Endothelial cell of umbilical vein (primary cell): ENCODE measurements around the gene SSR4. TPM values are rescaled to one million over a fixed set of nuclear protein-coding genes. Genes with fewer than 3 reads are reported as not detected.

Source experiments
- BruUV-seq: library from RNA; stranded (reverse); fragments of 400-500 nt; replicated peaks from 2 replicates; lab custom pipeline; 2021; lab: Mats Ljungman, UMichigan
- CTCF ChIA-PET: fragments of 300-600, 350-600 bp; sonication (Branson Sonifier 250); formaldehyde crosslinking; loops from one replicate; lab custom pipeline; 2021; ENCODE audit warnings: antibody characterized with exemption, inconsistent platforms; lab: Charles Lee
- POLR2A ChIA-PET: fragments of 300-600, 350-600 bp; sonication (Branson Sonifier 250); formaldehyde crosslinking; loops from one replicate; lab custom pipeline; 2021; ENCODE audit warnings: antibody characterized with exemption, inconsistent platforms; lab: Charles Lee
- DNase-seq: peaks from one replicate; pipeline ENCODE4 v3.0.0-alpha.2; 2011; ENCODE audit warnings: low read depth, low spot score
- FAIRE-seq: peaks from 2 replicates; lab custom pipeline; 2011; peaks lifted over from hg19 to GRCh38; lab: Jason Lieb, UNC
- H2AFZ ChIP-seq: 2 replicates; pipeline ENCODE4 v1.6.0; 2012; ENCODE audit warnings: low read depth, low read length, control low read depth, inconsistent platforms
- H3K27ac ChIP-seq: 2 replicates; pipeline ENCODE4 v1.5.1; 2011; ENCODE audit warnings: low read depth, mild to moderate bottlenecking, control low read depth, low read length, moderate library complexity; ENCODE audit not compliant: insufficient read depth
- H3K27me3 ChIP-seq, 2 experiments: 2 replicates each; pipeline versions ENCODE4 v1.6.0 to v1.6.1; 2011; ENCODE audit warnings: low read length in 2 of 2, mixed read lengths in 1 of 2; ENCODE audit not compliant: control insufficient read depth in 2 of 2, insufficient read depth in 2 of 2
- H3K36me3 ChIP-seq, 2 experiments: 2 replicates in 1 of 2; 3 replicates in 1 of 2; pipeline ENCODE4 v1.5.1; 2011; ENCODE audit warnings: low read length in 2 of 2, mild to moderate bottlenecking in 1 of 2, moderate library complexity in 1 of 2; ENCODE audit not compliant: control insufficient read depth in 2 of 2, insufficient read depth in 2 of 2; ENCODE audit errors: extremely low read depth in 1 of 2
- H3K4me1 ChIP-seq: 3 replicates; pipeline ENCODE4 v1.5.1; 2011; ENCODE audit warnings: mild to moderate bottlenecking, low read length; ENCODE audit not compliant: control insufficient read depth, insufficient read depth; ENCODE audit errors: extremely low read depth
- H3K4me2 ChIP-seq: 2 replicates; pipeline ENCODE4 v1.6.1; 2011; ENCODE audit warnings: low read length, control low read depth, mixed read lengths; ENCODE audit not compliant: insufficient read depth
- H3K4me3 ChIP-seq, 3 experiments: fragments of 200-600 bp in 1 of 3; sonication (generic), shearing (Covaris generic) in 1 of 3; replicated peaks in 1 of 3; 2 replicates each; pipeline ENCODE4 v1.5.1; 2011 to 2016; ENCODE audit warnings: control low read depth in 3 of 3, low read length in 3 of 3, mild to moderate bottlenecking in 2 of 3, inconsistent platforms in 1 of 3, low read depth in 1 of 3, moderate library complexity in 1 of 3; ENCODE audit not compliant: insufficient read depth in 1 of 3
- H3K79me2 ChIP-seq: 2 replicates; pipeline ENCODE4 v1.6.0; 2012; ENCODE audit warnings: low read length, inconsistent platforms; ENCODE audit not compliant: control insufficient read depth, insufficient read depth
- H3K9ac ChIP-seq: replicated peaks from 2 replicates; pipeline ENCODE3; 2011; ENCODE audit warnings: low read length, control low read depth; ENCODE audit not compliant: insufficient read depth; ENCODE audit errors: extremely low read depth
- H3K9me1 ChIP-seq: replicated peaks from 3 replicates; pipeline ENCODE4 v1.6.0; 2011; ENCODE audit warnings: mild to moderate bottlenecking, low read length; ENCODE audit not compliant: control insufficient read depth, insufficient read depth; ENCODE audit errors: extremely low read depth
- H3K9me3 ChIP-seq: replicated peaks from 2 replicates; pipeline ENCODE4 v1.5.1; 2012; ENCODE audit warnings: low read length, inconsistent platforms; ENCODE audit not compliant: control insufficient read depth, insufficient read depth
- H4K20me1 ChIP-seq: replicated peaks from 2 replicates; pipeline ENCODE3; 2011; ENCODE audit warnings: mild to moderate bottlenecking, low read length; ENCODE audit not compliant: control insufficient read depth, insufficient read depth; ENCODE audit errors: extremely low read depth
- EZH2 ChIP-seq: IDR thresholded peaks from 2 replicates; pipeline ENCODE4 v1.6.1; 2012; ENCODE audit warnings: borderline replicate concordance, low read depth, mild to moderate bottlenecking, moderate library complexity, low read length, inconsistent platforms; ENCODE audit not compliant: severe bottlenecking
- FOS ChIP-seq: IDR thresholded peaks from 2 replicates; pipeline ENCODE4 v1.6.1; 2011; ENCODE audit warnings: mild to moderate bottlenecking, low read length, moderate library complexity, borderline replicate concordance; ENCODE audit not compliant: insufficient read depth
- GATA2 ChIP-seq: IDR thresholded peaks from 2 replicates; pipeline ENCODE4 v1.7.0; 2011; ENCODE audit warnings: low read depth, mild to moderate bottlenecking, moderate library complexity, mixed read lengths, low read length; ENCODE audit not compliant: insufficient read length, insufficient read depth
- JUN ChIP-seq: IDR thresholded peaks from 2 replicates; pipeline ENCODE4 v1.6.1; 2011; ENCODE audit warnings: borderline replicate concordance, low read depth; ENCODE audit not compliant: insufficient read length, insufficient read depth
- MYC ChIP-seq: IDR thresholded peaks from one replicate; pipeline ENCODE4 v1.6.1; 2011; ENCODE audit warnings: mild to moderate bottlenecking, low read depth, low read length
- POLR2A ChIP-seq: IDR thresholded peaks from 2 replicates; pipeline ENCODE4 v1.6.1; 2012; ENCODE audit warnings: low read depth, mild to moderate bottlenecking, control low read depth, low read length
- POLR2AphosphoS5 ChIP-seq: IDR thresholded peaks from 2 replicates; pipeline ENCODE4 v1.6.1; 2012; ENCODE audit warnings: low read depth, mild to moderate bottlenecking, control low read depth, low read length, moderate library complexity; ENCODE audit not compliant: insufficient read depth
- dilution Hi-C: fragments of 300-500 bp; cut with MboI; formaldehyde crosslinking; loops from one replicate; pipeline ENCODE4 v1.15.0; 2019; ENCODE audit warnings: low sequenced_read_pairs; ENCODE audit not compliant: extremely low pct_ligation_motif_present
- intact Hi-C: fragments of 100-400 bp; cut with micrococcal nuclease; formaldehyde crosslinking; loops from one replicate; pipeline ENCODE4 v1.10.0; 2022
- polyA plus RNA-seq, 4 experiments: library from polyadenylated mRNA; depleted of rRNA in 3 of 4; stranded (reverse) in 3 of 4; unstranded in 1 of 4; fragments of >200 nt; gene quantifications; 2 replicates each; pipeline versions ENCODE4 v1.2.1 to v1.2.3, GENCODE V29; 2011 to 2012; ENCODE audit warnings: missing spikeins in 1 of 4
- total RNA-seq: library from RNA; stranded (reverse); gene quantifications from 2 replicates; pipeline ENCODE4 v1.2.3, GENCODE V29; 2021
- TF ChIP-seq, protein P1 (sequence below): IDR thresholded peaks from 2 replicates; pipeline ENCODE4 v1.6.1; 2011; ENCODE audit not compliant: insufficient read depth, insufficient read length
- TF ChIP-seq, protein P2 (sequence below), 2 donors: IDR thresholded peaks; 1 replicate in 1 of 2; 2 replicates in 1 of 2; pipeline ENCODE4 v1.5.1; 2011; ENCODE audit warnings: low read length in 2 of 2, mild to moderate bottlenecking in 2 of 2, moderate library complexity in 2 of 2, control low read depth in 1 of 2, inconsistent platforms in 1 of 2, low read depth in 1 of 2; ENCODE audit not compliant: insufficient read depth in 1 of 2; ENCODE audit errors: extremely low read depth in 1 of 2

SSR4 gene
- total and polyA plus RNA-seq, 2 donors (not counting 3 experiments of a cell fraction or from before 2014, with no cell fraction given) = 235 to 732 TPM

DNA sequence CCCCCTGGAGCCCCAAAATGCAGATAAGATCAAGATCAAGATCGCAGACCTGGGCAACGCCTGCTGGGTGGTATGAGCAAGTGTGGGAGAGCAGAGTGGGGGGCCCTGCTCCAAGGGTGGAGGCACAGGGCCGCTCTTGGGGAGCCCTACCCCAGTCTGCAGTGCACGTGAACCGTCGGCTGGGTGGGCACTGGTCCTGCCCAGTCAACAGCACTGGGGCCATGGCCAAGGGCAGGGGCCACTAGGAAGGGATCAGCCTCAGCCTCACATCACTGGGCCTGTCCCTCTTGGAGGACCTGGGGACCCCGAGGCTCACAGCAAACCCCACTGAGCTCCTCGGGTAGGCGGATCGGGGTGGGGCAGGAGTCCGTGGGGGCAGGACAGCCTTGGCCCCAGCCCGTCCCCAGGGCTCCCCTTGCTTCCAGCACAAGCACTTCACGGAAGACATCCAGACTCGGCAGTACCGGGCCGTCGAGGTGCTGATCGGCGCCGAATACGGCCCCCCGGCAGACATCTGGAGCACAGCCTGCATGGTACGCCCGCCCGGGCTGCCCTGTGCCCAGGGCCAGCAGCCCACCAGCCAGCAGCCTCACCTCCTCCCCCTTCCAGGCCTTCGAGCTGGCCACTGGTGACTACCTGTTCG is 10.0 kb upstream of the SSR4 start:
- ChIA-PET CTCF (no interaction called here), POLR2A (no interaction called here)
- Histone ChIP-seq H3K27ac (no peak overlapping the region), H4K20me1 (no peaks in the 10 kb centered on the region), H3K27me3 (no peaks in the 10 kb centered on the region), H2AFZ (no peak overlapping the region), H3K9me3 (no peaks in the 10 kb centered on the region), H3K4me3 (no peak overlapping the region), H3K4me2 (no peak overlapping the region), H3K4me1 (no peaks in the 10 kb centered on the region), H3K36me3 (peaks cover 0 to 14% of the 10 kb centered on the region in 2 experiments), H3K9ac (no peak overlapping the region), H3K9me1 (no peaks in the 10 kb centered on the region), H3K79me2 (no peaks in the 10 kb centered on the region)
- TF ChIP-seq POLR2A = no peak
- no peak for TF ChIP-seq JUN
- no peak for TF ChIP-seq MYC
- TF ChIP-seq GATA2 = no peak
- TF ChIP-seq, protein P1, sequence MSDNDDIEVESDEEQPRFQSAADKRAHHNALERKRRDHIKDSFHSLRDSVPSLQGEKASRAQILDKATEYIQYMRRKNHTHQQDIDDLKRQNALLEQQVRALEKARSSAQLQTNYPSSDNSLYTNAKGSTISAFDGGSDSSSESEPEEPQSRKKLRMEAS = no peak
- TF ChIP-seq, protein P2, sequence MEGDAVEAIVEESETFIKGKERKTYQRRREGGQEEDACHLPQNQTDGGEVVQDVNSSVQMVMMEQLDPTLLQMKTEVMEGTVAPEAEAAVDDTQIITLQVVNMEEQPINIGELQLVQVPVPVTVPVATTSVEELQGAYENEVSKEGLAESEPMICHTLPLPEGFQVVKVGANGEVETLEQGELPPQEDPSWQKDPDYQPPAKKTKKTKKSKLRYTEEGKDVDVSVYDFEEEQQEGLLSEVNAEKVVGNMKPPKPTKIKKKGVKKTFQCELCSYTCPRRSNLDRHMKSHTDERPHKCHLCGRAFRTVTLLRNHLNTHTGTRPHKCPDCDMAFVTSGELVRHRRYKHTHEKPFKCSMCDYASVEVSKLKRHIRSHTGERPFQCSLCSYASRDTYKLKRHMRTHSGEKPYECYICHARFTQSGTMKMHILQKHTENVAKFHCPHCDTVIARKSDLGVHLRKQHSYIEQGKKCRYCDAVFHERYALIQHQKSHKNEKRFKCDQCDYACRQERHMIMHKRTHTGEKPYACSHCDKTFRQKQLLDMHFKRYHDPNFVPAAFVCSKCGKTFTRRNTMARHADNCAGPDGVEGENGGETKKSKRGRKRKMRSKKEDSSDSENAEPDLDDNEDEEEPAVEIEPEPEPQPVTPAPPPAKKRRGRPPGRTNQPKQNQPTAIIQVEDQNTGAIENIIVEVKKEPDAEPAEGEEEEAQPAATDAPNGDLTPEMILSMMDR (IDR thresholded peaks at IDR 0.05; ENCODE audit: extremely low read depth in 1 of 2, insufficient read depth in 1 of 2, low read depth in 1 of 2, low read length in 2 of 2) = no peak
- no peak for TF ChIP-seq EZH2
- no peak for TF ChIP-seq POLR2AphosphoS5
- TF ChIP-seq FOS = no peak
- BruUV-seq = no TSS peak
- FAIRE-seq (no peak), DNase-seq (no peak)
- intact Hi-C loops (no loop called here), dilution Hi-C loops (no loop called here)
